Smooth muscle cell (in vitro differentiated cells): ENCODE data around the gene UBAP2L. TPM values are rescaled to one million over a fixed set of nuclear protein-coding genes. Genes with fewer than 3 reads are reported as not detected.
"Not testable (repeated sequence)": the region's sequence is repeated elsewhere in the genome, so short reads cannot be mapped to it uniquely, and the experiment has no call there.

Experiments used
- DNase-seq: peaks from one replicate; lab custom pipeline; 2025; ENCODE audit not compliant: unreplicated experiment; lab: John Stamatoyannopoulos, UW
- H2AFZ ChIP-seq: fragments of 200-600 bp; sonication (generic); 2 replicates; pipeline ENCODE4 v1.6.0; 2016; ENCODE audit warnings: antibody characterized with exemption, low read depth, mild to moderate bottlenecking
- H3F3A ChIP-seq: fragments of 200-600 bp; sonication (generic); 2 replicates; pipeline ENCODE4 v1.6.0; 2017; ENCODE audit warnings: antibody characterized with exemption, low read depth
- H3K27ac ChIP-seq: fragments of 200-600 bp; sonication (generic); 2 replicates; pipeline ENCODE4 v1.5.1; 2016; ENCODE audit warnings: low read depth, mild to moderate bottlenecking
- H3K27me3 ChIP-seq: fragments of 200-600 bp; sonication (generic); 2 replicates; pipeline ENCODE4 v1.6.1; 2016; ENCODE audit warnings: low read depth, mild to moderate bottlenecking
- H3K36me3 ChIP-seq: fragments of 200-600 bp; sonication (generic); 2 replicates; pipeline ENCODE4 v1.5.1; 2016; ENCODE audit warnings: low read depth
- H3K4me1 ChIP-seq: fragments of 200-600 bp; sonication (generic); 2 replicates; pipeline ENCODE4 v1.5.1; 2016; ENCODE audit warnings: low read depth
- H3K4me2 ChIP-seq: fragments of 200-600 bp; sonication (generic); 2 replicates; pipeline ENCODE4 v1.6.0; 2016; ENCODE audit warnings: mild to moderate bottlenecking
- H3K4me3 ChIP-seq: fragments of 200-600 bp; sonication (generic); 2 replicates; pipeline ENCODE4 v1.5.1; 2016; ENCODE audit warnings: mild to moderate bottlenecking
- H3K79me2 ChIP-seq: fragments of 200-600 bp; sonication (generic); 2 replicates; pipeline ENCODE4 v1.6.0; 2016; ENCODE audit warnings: low read depth, mild to moderate bottlenecking
- H3K9ac ChIP-seq: fragments of 200-600 bp; sonication (generic); 2 replicates; pipeline ENCODE4 v1.6.0; 2016; ENCODE audit warnings: low read depth
- H3K9me3 ChIP-seq: fragments of 200-600 bp; sonication (generic); replicated peaks from 2 replicates; pipeline ENCODE4 v1.5.1; 2016; ENCODE audit warnings: low read depth
- H4K20me1 ChIP-seq: fragments of 200-600 bp; sonication (generic); 2 replicates; pipeline ENCODE4 v1.6.0; 2016; ENCODE audit warnings: low read depth
- CTCF ChIP-seq: fragments of 200-600 bp; sonication (generic); IDR thresholded peaks from 2 replicates; pipeline ENCODE4 v1.5.1; 2017; ENCODE audit warnings: borderline replicate concordance, mild to moderate bottlenecking, antibody characterized with exemption; ENCODE audit not compliant: insufficient read depth, poor library complexity, severe bottlenecking
- WGBS: methylation state at CpG from one replicate; pipeline ENCODE4 v1.1.7; 2016; ENCODE audit warnings: low lambda C conversion rate; 5-methylcytosine and 5-hydroxymethylcytosine counted together
- polyA plus RNA-seq: library from polyadenylated mRNA; unstranded; fragments of >200 nt; fragmentation: Nextera tagmentation; extraction: Ambion mirVana; gene quantifications from 2 replicates; pipeline ENCODE4 v1.2.1, GENCODE V29; 2016
- total RNA-seq: library from RNA; depleted of rRNA; stranded (reverse); fragments of >200 nt; gene quantifications from 2 replicates; pipeline ENCODE4 v1.2.3, GENCODE V29; 2014

The UBAP2L gene
- total and polyA plus RNA-seq, 2 experiments from 2014 or later = 108 to 143 TPM

DNA sequence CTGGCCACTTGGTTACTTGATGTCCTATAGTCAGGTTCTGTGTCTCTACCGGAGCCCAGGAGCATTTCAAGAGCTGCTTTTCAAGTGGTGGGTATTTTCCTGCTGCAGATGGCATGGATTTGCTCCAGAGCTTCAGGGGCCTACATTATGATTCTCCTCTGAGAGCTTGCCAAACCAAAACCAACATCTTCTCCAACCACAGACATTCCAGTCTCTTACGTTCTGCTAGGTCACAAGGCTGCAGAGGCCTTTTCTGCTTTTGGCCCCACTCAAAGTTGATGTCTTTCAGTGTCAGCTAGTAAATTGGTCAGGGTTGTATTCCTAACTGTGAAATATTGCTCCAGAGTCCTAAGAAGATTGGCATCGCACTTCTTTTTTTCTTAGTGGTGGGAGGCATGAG is 85.4 kb downstream of the UBAP2L start:
- no peak overlapping the region for H3K9ac ChIP-seq
- H3K79me2 ChIP-seq = no peaks in the 10 kb centered on the region
- H3K4me2 ChIP-seq = no peak overlapping the region
- no peaks in the 10 kb centered on the region for H3K27me3 ChIP-seq
- H3K27ac ChIP-seq = no peak overlapping the region
- DNase-seq = no peak
- no peak overlapping the region for H2AFZ ChIP-seq
- H3K4me1 ChIP-seq = no peaks in the 10 kb centered on the region
- H3F3A ChIP-seq = no peaks in the 10 kb centered on the region
- no peak for TF ChIP-seq CTCF
- WGBS = 85% methylated on average over 3 of the region's 3 CpGs
- H3K4me3 ChIP-seq = no peak overlapping the region
- no peaks in the 10 kb centered on the region for H4K20me1 ChIP-seq
- H3K36me3 ChIP-seq = no peaks in the 10 kb centered on the region
- no peaks in the 10 kb centered on the region for H3K9me3 ChIP-seq

GRCh38 chr1:154307670-154308270 is 87.0 kb downstream of the UBAP2L start:
- not testable (repeated sequence) for H3K9ac ChIP-seq, H3K4me1 ChIP-seq, DNase-seq, H3K36me3 ChIP-seq, H3K4me3 ChIP-seq, H3K79me2 ChIP-seq, H4K20me1 ChIP-seq, H3K4me2 ChIP-seq, H3F3A ChIP-seq, H3K9me3 ChIP-seq, H3K27ac ChIP-seq, H3K27me3 ChIP-seq, H2AFZ ChIP-seq
- WGBS = 74% methylated on average over 4 of the region's 4 CpGs

GRCh38 chr1:154309136-154309535 is 88.4 kb downstream of the UBAP2L start:
- not testable (repeated sequence) for H3K9ac ChIP-seq, H3K9me3 ChIP-seq, H3K79me2 ChIP-seq, H4K20me1 ChIP-seq, H2AFZ ChIP-seq, H3K27ac ChIP-seq, H3K4me2 ChIP-seq, H3K36me3 ChIP-seq, H3F3A ChIP-seq, H3K27me3 ChIP-seq, H3K4me3 ChIP-seq, H3K4me1 ChIP-seq, DNase-seq
- 96% methylated on average over 7 of the region's 7 CpGs for WGBS

GRCh38 chr1:154312229-154313065 is 91.7 kb downstream of the UBAP2L start:
- not testable (repeated sequence) for H3K9me3 ChIP-seq, H3K4me3 ChIP-seq, H3K27me3 ChIP-seq, DNase-seq, H3K4me2 ChIP-seq, H2AFZ ChIP-seq, H3K4me1 ChIP-seq, H3K79me2 ChIP-seq, H3K36me3 ChIP-seq, H4K20me1 ChIP-seq, H3K9ac ChIP-seq, H3K27ac ChIP-seq, H3F3A ChIP-seq
- 86% methylated on average over 13 of the region's 13 CpGs for WGBS

DNA sequence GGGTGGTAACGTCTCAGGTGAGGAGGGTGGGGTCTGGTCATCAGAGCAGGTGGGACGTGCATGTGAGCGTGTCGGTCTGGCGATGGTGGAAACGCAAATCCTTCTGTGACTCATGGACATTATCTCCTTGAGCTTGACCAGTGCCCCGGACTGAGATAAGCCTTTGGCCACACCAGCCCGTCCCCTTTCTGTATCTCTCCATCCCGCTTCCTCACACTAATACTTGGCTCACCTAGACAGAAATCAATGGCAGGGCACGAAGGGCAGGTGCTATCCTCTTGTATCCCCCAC is 92.3 kb downstream of the UBAP2L start:
- H3K4me1 ChIP-seq = no peaks in the 10 kb centered on the region
- TF ChIP-seq CTCF = no peak
- H3K79me2 ChIP-seq = no peaks in the 10 kb centered on the region
- no peaks in the 10 kb centered on the region for H3F3A ChIP-seq
- H3K9ac ChIP-seq = no peak overlapping the region
- no peak for DNase-seq
- no peak overlapping the region for H3K27ac ChIP-seq
- H3K36me3 ChIP-seq = no peaks in the 10 kb centered on the region
- WGBS = 81% methylated on average over 10 of the region's 10 CpGs
- H3K4me3 ChIP-seq = no peak overlapping the region
- peaks cover 7% of the 10 kb centered on the region for H3K9me3 ChIP-seq
- no peaks in the 10 kb centered on the region for H3K27me3 ChIP-seq
- H2AFZ ChIP-seq = no peak overlapping the region
- no peak overlapping the region for H3K4me2 ChIP-seq
- no peaks in the 10 kb centered on the region for H4K20me1 ChIP-seq

- not testable (repeated sequence) for H3F3A ChIP-seq, H3K27me3 ChIP-seq, H3K27ac ChIP-seq, H3K4me1 ChIP-seq, DNase-seq, H3K79me2 ChIP-seq, H3K9me3 ChIP-seq, H3K4me3 ChIP-seq, H3K36me3 ChIP-seq, H3K9ac ChIP-seq, H3K4me2 ChIP-seq, H2AFZ ChIP-seq, H4K20me1 ChIP-seq
- WGBS = 92% methylated on average over 3 of the region's 3 CpGs
Observed at GRCh38 chr1:154314226-154314625, 93.5 kb downstream of the UBAP2L start.
